ENCODE measurements around the gene C19orf25. TPM values are rescaled to one million over a fixed set of nuclear protein-coding genes. Genes with fewer than 3 reads are reported as not detected.

Gene C19orf25
- total and polyA plus RNA-seq, 9 of the 15 experiments (the other 6 are each of a cell fraction or from before 2014, with no cell fraction given) = 0.79 to 96.0 (median 36.1) TPM

DNA sequence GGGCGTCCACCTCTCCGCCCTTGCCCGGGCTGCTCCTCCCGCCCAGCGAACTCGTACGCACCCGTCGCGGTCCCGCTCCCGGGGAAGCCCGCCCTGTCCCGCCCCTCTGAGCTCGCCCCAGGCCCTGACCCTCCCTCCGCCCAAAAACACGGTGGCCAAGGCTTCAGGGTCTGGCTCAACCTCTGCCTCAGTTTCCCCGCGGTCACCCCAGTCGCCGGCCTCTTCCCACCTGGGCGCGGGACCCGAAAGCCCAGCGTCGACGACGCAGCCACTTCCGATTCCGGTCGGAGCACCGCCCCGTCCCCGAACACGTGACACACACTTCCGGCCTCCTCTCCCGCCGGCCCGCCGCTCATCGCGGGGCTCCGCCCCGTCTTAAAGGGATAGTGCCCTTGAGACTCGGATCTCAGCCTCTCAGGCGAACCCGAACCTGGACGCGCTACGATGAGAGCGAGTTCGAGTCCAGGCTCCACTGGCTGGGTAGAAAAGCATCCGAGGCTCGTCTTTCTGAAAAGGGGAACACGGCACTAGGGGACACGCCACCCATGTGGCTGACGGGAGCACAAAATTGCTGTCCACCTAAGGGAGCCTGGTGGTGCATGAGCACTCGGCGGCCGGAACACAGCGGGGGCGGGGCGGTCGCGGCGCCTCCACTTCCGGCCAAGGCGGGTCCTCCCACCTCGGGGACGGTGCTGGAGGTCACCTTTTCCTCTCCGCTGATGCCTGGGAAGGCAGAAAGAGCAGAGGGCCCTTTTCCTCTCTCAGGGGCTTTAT is at the start of gene C19orf25 (continued):
- TF ChIP-seq, protein P1, sequence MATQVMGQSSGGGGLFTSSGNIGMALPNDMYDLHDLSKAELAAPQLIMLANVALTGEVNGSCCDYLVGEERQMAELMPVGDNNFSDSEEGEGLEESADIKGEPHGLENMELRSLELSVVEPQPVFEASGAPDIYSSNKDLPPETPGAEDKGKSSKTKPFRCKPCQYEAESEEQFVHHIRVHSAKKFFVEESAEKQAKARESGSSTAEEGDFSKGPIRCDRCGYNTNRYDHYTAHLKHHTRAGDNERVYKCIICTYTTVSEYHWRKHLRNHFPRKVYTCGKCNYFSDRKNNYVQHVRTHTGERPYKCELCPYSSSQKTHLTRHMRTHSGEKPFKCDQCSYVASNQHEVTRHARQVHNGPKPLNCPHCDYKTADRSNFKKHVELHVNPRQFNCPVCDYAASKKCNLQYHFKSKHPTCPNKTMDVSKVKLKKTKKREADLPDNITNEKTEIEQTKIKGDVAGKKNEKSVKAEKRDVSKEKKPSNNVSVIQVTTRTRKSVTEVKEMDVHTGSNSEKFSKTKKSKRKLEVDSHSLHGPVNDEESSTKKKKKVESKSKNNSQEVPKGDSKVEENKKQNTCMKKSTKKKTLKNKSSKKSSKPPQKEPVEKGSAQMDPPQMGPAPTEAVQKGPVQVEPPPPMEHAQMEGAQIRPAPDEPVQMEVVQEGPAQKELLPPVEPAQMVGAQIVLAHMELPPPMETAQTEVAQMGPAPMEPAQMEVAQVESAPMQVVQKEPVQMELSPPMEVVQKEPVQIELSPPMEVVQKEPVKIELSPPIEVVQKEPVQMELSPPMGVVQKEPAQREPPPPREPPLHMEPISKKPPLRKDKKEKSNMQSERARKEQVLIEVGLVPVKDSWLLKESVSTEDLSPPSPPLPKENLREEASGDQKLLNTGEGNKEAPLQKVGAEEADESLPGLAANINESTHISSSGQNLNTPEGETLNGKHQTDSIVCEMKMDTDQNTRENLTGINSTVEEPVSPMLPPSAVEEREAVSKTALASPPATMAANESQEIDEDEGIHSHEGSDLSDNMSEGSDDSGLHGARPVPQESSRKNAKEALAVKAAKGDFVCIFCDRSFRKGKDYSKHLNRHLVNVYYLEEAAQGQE (IDR thresholded peaks at IDR 0.05; ENCODE audit: borderline replicate concordance) = peak; percentile 78
- TF ChIP-seq, protein P1 (CRISPR knock-in tag; IDR thresholded peaks at IDR 0.05; ENCODE audit: low read depth) = peak; percentile 19; the same call in 1 of the 2 replicates
- TF ChIP-seq, protein P2, sequence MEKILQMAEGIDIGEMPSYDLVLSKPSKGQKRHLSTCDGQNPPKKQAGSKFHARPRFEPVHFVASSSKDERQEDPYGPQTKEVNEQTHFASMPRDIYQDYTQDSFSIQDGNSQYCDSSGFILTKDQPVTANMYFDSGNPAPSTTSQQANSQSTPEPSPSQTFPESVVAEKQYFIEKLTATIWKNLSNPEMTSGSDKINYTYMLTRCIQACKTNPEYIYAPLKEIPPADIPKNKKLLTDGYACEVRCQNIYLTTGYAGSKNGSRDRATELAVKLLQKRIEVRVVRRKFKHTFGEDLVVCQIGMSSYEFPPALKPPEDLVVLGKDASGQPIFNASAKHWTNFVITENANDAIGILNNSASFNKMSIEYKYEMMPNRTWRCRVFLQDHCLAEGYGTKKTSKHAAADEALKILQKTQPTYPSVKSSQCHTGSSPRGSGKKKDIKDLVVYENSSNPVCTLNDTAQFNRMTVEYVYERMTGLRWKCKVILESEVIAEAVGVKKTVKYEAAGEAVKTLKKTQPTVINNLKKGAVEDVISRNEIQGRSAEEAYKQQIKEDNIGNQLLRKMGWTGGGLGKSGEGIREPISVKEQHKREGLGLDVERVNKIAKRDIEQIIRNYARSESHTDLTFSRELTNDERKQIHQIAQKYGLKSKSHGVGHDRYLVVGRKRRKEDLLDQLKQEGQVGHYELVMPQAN (IDR thresholded peaks at IDR 0.05; ENCODE audit: borderline replicate concordance) = peak; percentile 84; the same call in 1 of the 2 replicates
- TF ChIP-seq NCOA1 (IDR thresholded peaks at IDR 0.05; ENCODE audit: low read depth) = peak; percentile 81
- TF ChIP-seq POLR2H (tag; IDR thresholded peaks at IDR 0.05; ENCODE audit: low read depth) = peak; percentile 88
- 0 out of 2 replicates have a peak, but pooled peaks have one; percentile 38 for TF ChIP-seq FOSL1 (tag; conservative IDR thresholded peaks at IDR 0.05)
- peak; percentile 98 for TF ChIP-seq RAD51 (IDR thresholded peaks at IDR 0.05; ENCODE audit: borderline replicate concordance, low read depth)
- TF ChIP-seq, protein P3, sequence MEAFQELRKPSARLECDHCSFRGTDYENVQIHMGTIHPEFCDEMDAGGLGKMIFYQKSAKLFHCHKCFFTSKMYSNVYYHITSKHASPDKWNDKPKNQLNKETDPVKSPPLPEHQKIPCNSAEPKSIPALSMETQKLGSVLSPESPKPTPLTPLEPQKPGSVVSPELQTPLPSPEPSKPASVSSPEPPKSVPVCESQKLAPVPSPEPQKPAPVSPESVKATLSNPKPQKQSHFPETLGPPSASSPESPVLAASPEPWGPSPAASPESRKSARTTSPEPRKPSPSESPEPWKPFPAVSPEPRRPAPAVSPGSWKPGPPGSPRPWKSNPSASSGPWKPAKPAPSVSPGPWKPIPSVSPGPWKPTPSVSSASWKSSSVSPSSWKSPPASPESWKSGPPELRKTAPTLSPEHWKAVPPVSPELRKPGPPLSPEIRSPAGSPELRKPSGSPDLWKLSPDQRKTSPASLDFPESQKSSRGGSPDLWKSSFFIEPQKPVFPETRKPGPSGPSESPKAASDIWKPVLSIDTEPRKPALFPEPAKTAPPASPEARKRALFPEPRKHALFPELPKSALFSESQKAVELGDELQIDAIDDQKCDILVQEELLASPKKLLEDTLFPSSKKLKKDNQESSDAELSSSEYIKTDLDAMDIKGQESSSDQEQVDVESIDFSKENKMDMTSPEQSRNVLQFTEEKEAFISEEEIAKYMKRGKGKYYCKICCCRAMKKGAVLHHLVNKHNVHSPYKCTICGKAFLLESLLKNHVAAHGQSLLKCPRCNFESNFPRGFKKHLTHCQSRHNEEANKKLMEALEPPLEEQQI (IDR thresholded peaks at IDR 0.05) = no peak
- TF ChIP-seq, protein P4, sequence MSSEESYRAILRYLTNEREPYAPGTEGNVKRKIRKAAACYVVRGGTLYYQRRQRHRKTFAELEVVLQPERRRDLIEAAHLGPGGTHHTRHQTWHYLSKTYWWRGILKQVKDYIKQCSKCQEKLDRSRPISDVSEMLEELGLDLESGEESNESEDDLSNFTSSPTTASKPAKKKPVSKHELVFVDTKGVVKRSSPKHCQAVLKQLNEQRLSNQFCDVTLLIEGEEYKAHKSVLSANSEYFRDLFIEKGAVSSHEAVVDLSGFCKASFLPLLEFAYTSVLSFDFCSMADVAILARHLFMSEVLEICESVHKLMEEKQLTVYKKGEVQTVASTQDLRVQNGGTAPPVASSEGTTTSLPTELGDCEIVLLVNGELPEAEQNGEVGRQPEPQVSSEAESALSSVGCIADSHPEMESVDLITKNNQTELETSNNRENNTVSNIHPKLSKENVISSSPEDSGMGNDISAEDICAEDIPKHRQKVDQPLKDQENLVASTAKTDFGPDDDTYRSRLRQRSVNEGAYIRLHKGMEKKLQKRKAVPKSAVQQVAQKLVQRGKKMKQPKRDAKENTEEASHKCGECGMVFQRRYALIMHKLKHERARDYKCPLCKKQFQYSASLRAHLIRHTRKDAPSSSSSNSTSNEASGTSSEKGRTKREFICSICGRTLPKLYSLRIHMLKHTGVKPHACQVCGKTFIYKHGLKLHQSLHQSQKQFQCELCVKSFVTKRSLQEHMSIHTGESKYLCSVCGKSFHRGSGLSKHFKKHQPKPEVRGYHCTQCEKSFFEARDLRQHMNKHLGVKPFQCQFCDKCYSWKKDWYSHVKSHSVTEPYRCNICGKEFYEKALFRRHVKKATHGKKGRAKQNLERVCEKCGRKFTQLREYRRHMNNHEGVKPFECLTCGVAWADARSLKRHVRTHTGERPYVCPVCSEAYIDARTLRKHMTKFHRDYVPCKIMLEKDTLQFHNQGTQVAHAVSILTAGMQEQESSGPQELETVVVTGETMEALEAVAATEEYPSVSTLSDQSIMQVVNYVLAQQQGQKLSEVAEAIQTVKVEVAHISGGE (CRISPR knock-in tag; IDR thresholded peaks at IDR 0.05) = peak in 2 of 3 experiments; percentile 83 to 97; a peak in 4 of 6 replicates

All from K562 (cell line).